IMR-90 (cell line): Measurements from ENCODE around the gene LRRC7.
"Not testable (repeated sequence)": the region's sequence is repeated elsewhere in the genome, so short reads cannot be mapped to it uniquely, and the experiment has no call there.

Experiments
- BHLHE40 ChIP-seq: fragments of 150-350 bp; IDR thresholded peaks from 2 replicates; pipeline ENCODE4 v1.6.1; 2016; ENCODE audit warnings: mild to moderate bottlenecking, low read depth, low read length
- CEBPB ChIP-seq: IDR thresholded peaks from 2 replicates; pipeline ENCODE4 v1.6.1; 2012; ENCODE audit warnings: low read depth, low read length, improper control_type of control experiment
- FOS ChIP-seq: fragments of 150-350 bp; IDR thresholded peaks from 2 replicates; pipeline ENCODE4 v1.6.1; 2016; ENCODE audit warnings: low read depth, low read length
- POLR2A ChIP-seq: IDR thresholded peaks from 2 replicates; pipeline ENCODE4 v1.6.1; 2012; ENCODE audit warnings: mild to moderate bottlenecking, low read depth, low read length
- RCOR1 ChIP-seq: IDR thresholded peaks from 2 replicates; pipeline ENCODE4 v1.6.1; 2012; ENCODE audit warnings: mild to moderate bottlenecking, low read length, improper control_type of control experiment; ENCODE audit not compliant: insufficient replicate concordance
- TF ChIP-seq, protein P1 (sequence below): conservative IDR thresholded peaks from 2 replicates; pipeline ENCODE4 v1.5.1; 2012; ENCODE audit warnings: mild to moderate bottlenecking, low read depth, low read length, improper control_type of control experiment
- TF ChIP-seq, protein P2 (sequence below): fragments of 150-350 bp; IDR thresholded peaks from 2 replicates; pipeline ENCODE4 v1.6.1; 2017; ENCODE audit warnings: mild to moderate bottlenecking, antibody characterized with exemption, low read length, low read depth

DNA sequence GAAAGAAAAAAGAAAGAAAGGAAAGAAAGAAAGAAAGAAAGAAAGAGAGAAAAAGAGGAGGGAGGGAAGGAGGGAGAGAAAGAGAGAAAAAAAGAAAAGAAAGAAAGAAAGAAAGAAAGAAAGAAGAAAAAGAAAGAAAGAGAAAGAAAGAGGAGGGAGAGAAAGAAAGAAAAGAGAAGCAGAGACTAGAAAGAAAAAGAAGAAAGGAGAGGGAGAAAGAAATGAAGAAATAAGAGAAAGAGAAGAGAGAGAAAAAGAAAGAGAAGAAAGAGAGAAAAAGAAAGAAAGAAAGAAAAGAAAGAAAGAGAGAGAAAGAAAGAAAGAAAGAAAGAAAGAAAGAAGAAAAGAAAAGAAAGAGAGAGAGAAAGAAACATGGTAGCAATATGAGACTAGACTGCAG lies 150.1 kb downstream of the LRRC7 start:
- TF ChIP-seq, protein P1, sequence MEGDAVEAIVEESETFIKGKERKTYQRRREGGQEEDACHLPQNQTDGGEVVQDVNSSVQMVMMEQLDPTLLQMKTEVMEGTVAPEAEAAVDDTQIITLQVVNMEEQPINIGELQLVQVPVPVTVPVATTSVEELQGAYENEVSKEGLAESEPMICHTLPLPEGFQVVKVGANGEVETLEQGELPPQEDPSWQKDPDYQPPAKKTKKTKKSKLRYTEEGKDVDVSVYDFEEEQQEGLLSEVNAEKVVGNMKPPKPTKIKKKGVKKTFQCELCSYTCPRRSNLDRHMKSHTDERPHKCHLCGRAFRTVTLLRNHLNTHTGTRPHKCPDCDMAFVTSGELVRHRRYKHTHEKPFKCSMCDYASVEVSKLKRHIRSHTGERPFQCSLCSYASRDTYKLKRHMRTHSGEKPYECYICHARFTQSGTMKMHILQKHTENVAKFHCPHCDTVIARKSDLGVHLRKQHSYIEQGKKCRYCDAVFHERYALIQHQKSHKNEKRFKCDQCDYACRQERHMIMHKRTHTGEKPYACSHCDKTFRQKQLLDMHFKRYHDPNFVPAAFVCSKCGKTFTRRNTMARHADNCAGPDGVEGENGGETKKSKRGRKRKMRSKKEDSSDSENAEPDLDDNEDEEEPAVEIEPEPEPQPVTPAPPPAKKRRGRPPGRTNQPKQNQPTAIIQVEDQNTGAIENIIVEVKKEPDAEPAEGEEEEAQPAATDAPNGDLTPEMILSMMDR, result not testable (repeated sequence)
- TF ChIP-seq FOS, CEBPB, RCOR1, BHLHE40, POLR2A: not testable (repeated sequence)
- TF ChIP-seq, protein P2, sequence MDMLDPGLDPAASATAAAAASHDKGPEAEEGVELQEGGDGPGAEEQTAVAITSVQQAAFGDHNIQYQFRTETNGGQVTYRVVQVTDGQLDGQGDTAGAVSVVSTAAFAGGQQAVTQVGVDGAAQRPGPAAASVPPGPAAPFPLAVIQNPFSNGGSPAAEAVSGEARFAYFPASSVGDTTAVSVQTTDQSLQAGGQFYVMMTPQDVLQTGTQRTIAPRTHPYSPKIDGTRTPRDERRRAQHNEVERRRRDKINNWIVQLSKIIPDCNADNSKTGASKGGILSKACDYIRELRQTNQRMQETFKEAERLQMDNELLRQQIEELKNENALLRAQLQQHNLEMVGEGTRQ, result not testable (repeated sequence)
